Liver (tissue), 9 donors: Measurements from ENCODE around the gene FA2H. TPM values are rescaled to one million over a fixed set of nuclear protein-coding genes. Genes with fewer than 3 reads are reported as not detected.

Source experiments
- DNase-seq: peaks from one replicate; pipeline ENCODE4 v3.0.0-alpha.2; 2017; ENCODE audit warnings: low spot score
- H3K27ac ChIP-seq, 2 donors: one replicate each; pipeline ENCODE4 v1.7.0; 2013; ENCODE audit warnings: inconsistent platforms in 2 of 2, low read length in 2 of 2, control low read depth in 1 of 2, low read depth in 1 of 2, mild to moderate bottlenecking in 1 of 2
- H3K27me3 ChIP-seq, 4 donors: one replicate each; pipeline versions ENCODE4 v1.6.1 to v1.7.0; 2013; ENCODE audit warnings: low read length in 3 of 4, inconsistent platforms in 1 of 4, mild to moderate bottlenecking in 1 of 4, moderate library complexity in 1 of 4; ENCODE audit not compliant: control insufficient read depth in 4 of 4, insufficient read depth in 4 of 4
- H3K36me3 ChIP-seq, 4 donors: one replicate each; pipeline versions ENCODE4 v1.6.1 to v1.7.0; 2013; ENCODE audit warnings: low read length in 3 of 4, mild to moderate bottlenecking in 3 of 4, low read depth in 1 of 4, moderate library complexity in 1 of 4; ENCODE audit not compliant: control insufficient read depth in 4 of 4, insufficient read depth in 3 of 4
- H3K4me1 ChIP-seq, 4 donors: one replicate each; pipeline versions ENCODE4 v1.6.1 to v1.7.0; 2013; ENCODE audit warnings: low read length in 3 of 4, mild to moderate bottlenecking in 3 of 4, moderate library complexity in 1 of 4; ENCODE audit not compliant: control insufficient read depth in 4 of 4, insufficient read depth in 4 of 4
- H3K4me3 ChIP-seq, 3 donors: one replicate each; pipeline versions ENCODE4 v1.6.1 to v1.7.0; 2013; ENCODE audit warnings: low read length in 3 of 3, control low read depth in 1 of 3, low read depth in 1 of 3, mild to moderate bottlenecking in 1 of 3
- H3K9ac ChIP-seq, 2 donors: one replicate each; pipeline ENCODE4 v1.7.0; 2013; ENCODE audit warnings: low read length in 2 of 2, mild to moderate bottlenecking in 2 of 2, moderate library complexity in 2 of 2, control low read depth in 1 of 2, low read depth in 1 of 2
- H3K9me3 ChIP-seq, 4 donors: one replicate each; pipeline versions ENCODE4 v1.6.1 to v1.7.0; 2013; ENCODE audit warnings: low read length in 3 of 4; ENCODE audit not compliant: control insufficient read depth in 4 of 4
- CTCF ChIP-seq: fragments of 150-350 bp; IDR thresholded peaks from 2 replicates; pipeline ENCODE4 v1.5.1; 2017; ENCODE audit warnings: improper control_type of control experiment, low read depth, low read length; ENCODE audit not compliant: missing input control
- FOXA1 ChIP-seq: IDR thresholded peaks from 2 replicates; pipeline ENCODE4 v1.6.1; 2016; ENCODE audit warnings: antibody characterized with exemption
- FOXA2 ChIP-seq: IDR thresholded peaks from 2 replicates; pipeline ENCODE4 v1.6.1; 2016; ENCODE audit warnings: antibody characterized with exemption
- GABPA ChIP-seq, 2 donors: IDR thresholded peaks in 1 of 2; conservative IDR thresholded peaks in 1 of 2; 2 replicates each; pipeline ENCODE4 v1.6.1; 2016; ENCODE audit warnings: antibody characterized with exemption in 2 of 2, mild to moderate bottlenecking in 1 of 2, moderate library complexity in 1 of 2
- HNF4G ChIP-seq: IDR thresholded peaks from 2 replicates; pipeline ENCODE4 v1.6.1; 2016; ENCODE audit warnings: antibody characterized with exemption
- JUND ChIP-seq, 2 donors: IDR thresholded peaks; 2 replicates each; pipeline ENCODE4 v1.6.1; 2016; ENCODE audit warnings: antibody characterized with exemption in 2 of 2
- MAX ChIP-seq: IDR thresholded peaks from 2 replicates; pipeline ENCODE4 v1.6.1; 2016; ENCODE audit warnings: antibody characterized with exemption
- NR2F2 ChIP-seq: IDR thresholded peaks from 2 replicates; pipeline ENCODE4 v1.6.1; 2016; ENCODE audit warnings: antibody characterized with exemption
- REST ChIP-seq: IDR thresholded peaks from 2 replicates; pipeline ENCODE4 v1.6.1; 2016; ENCODE audit warnings: antibody characterized with exemption, mild to moderate bottlenecking
- RXRA ChIP-seq, 2 donors: IDR thresholded peaks; 2 replicates each; pipeline ENCODE4 v1.6.1; 2017 to 2018; ENCODE audit warnings: antibody characterized with exemption in 2 of 2, mild to moderate bottlenecking in 1 of 2
- SP1 ChIP-seq: IDR thresholded peaks from 2 replicates; pipeline ENCODE4 v1.6.1; 2018; ENCODE audit warnings: antibody characterized with exemption, mild to moderate bottlenecking
- TAF1 ChIP-seq: conservative IDR thresholded peaks from 2 replicates; pipeline ENCODE4 v1.6.1; 2016; ENCODE audit warnings: antibody characterized with exemption, mild to moderate bottlenecking
- YY1 ChIP-seq: IDR thresholded peaks from 2 replicates; pipeline ENCODE4 v1.6.1; 2016; ENCODE audit warnings: antibody characterized with exemption, mild to moderate bottlenecking
- WGBS: extraction: QIAGEN DNeasy Blood & Tissue Kit; methylation state at CpG from one replicate; pipeline ENCODE4 v1.1.7; 2013; 5-methylcytosine and 5-hydroxymethylcytosine counted together
- polyA plus RNA-seq, 2 donors: library from polyadenylated mRNA; stranded (reverse) in 1 of 2; unstranded in 1 of 2; fragments of 200-250 nt in 1 of 2; fragments of >200 nt in 1 of 2; fragmentation: Nextera tagmentation in 1 of 2; extraction: Ambion mirVana in 1 of 2; gene quantifications; one replicate each; pipeline versions ENCODE4 v1.2.1 to v1.2.3, GENCODE V29; 2013 to 2015
- total RNA-seq, 2 donors: library from RNA; depleted of rRNA; stranded (reverse); fragments of >200 nt; gene quantifications; one replicate each; pipeline ENCODE4 v1.2.3, GENCODE V29; 2014
- TF ChIP-seq, protein P1 (sequence below): IDR thresholded peaks from 2 replicates; pipeline ENCODE4 v1.6.1; 2016; ENCODE audit warnings: antibody characterized with exemption
- TF ChIP-seq, protein P2 (sequence below): IDR thresholded peaks from 2 replicates; pipeline ENCODE4 v1.6.1; 2016; ENCODE audit warnings: antibody characterized with exemption
- donor health status: healthy.
- donor health status: healthy.
- donor health status: healthy.
- donor health status: healthy.
- donor health status: healthy.

The FA2H gene
- total and polyA plus RNA-seq, 4 donors = 0.02 to 0.17 (median 0.14) TPM; not detected in 1

GRCh38 chr16:74748616-74749026 is 26.0 kb downstream of the FA2H start:
- 89% methylated on average over 19 of the region's 19 CpGs for WGBS
- H3K4me1 ChIP-seq = no peaks in the 10 kb centered on the region
- no peaks in the 10 kb centered on the region for H3K9me3 ChIP-seq
- H3K27me3 ChIP-seq = no peaks in the 10 kb centered on the region
- H3K36me3 ChIP-seq = no peaks in the 10 kb centered on the region
- DNase-seq = no peak
- no peak overlapping the region for H3K4me3 ChIP-seq
- TF ChIP-seq CTCF (no peak), HNF4G (no peak), GABPA (IDR thresholded peaks at IDR 0.05 in 1 of 2, conservative IDR thresholded peaks at IDR 0.05 in 1 of 2) (no peak), MAX (no peak), NR2F2 (no peak), JUND (IDR thresholded peaks at IDR 0.05) (no peak)
- TF ChIP-seq, protein P1, sequence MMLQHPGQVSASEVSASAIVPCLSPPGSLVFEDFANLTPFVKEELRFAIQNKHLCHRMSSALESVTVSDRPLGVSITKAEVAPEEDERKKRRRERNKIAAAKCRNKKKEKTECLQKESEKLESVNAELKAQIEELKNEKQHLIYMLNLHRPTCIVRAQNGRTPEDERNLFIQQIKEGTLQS = no peak
- H3K27ac ChIP-seq = no peak overlapping the region
- no peak overlapping the region for H3K9ac ChIP-seq

- H3K27me3 ChIP-seq = no peaks in the 10 kb centered on the region
- no peak overlapping the region for H3K4me3 ChIP-seq
- WGBS = 79% methylated on average over 32 of the region's 32 CpGs
- no peaks in the 10 kb centered on the region for H3K4me1 ChIP-seq
- H3K36me3 ChIP-seq = no peaks in the 10 kb centered on the region
- H3K27ac ChIP-seq = no peak overlapping the region
- H3K9me3 ChIP-seq = no peaks in the 10 kb centered on the region
- DNase-seq = no peak
- TF ChIP-seq GABPA (IDR thresholded peaks at IDR 0.05 in 1 of 2, conservative IDR thresholded peaks at IDR 0.05 in 1 of 2) = no peak
- TF ChIP-seq YY1 = no peak
- TF ChIP-seq, protein P1 = no peak
- no peak for TF ChIP-seq CTCF
- no peak for TF ChIP-seq JUND (IDR thresholded peaks at IDR 0.05)
- TF ChIP-seq, protein P2, sequence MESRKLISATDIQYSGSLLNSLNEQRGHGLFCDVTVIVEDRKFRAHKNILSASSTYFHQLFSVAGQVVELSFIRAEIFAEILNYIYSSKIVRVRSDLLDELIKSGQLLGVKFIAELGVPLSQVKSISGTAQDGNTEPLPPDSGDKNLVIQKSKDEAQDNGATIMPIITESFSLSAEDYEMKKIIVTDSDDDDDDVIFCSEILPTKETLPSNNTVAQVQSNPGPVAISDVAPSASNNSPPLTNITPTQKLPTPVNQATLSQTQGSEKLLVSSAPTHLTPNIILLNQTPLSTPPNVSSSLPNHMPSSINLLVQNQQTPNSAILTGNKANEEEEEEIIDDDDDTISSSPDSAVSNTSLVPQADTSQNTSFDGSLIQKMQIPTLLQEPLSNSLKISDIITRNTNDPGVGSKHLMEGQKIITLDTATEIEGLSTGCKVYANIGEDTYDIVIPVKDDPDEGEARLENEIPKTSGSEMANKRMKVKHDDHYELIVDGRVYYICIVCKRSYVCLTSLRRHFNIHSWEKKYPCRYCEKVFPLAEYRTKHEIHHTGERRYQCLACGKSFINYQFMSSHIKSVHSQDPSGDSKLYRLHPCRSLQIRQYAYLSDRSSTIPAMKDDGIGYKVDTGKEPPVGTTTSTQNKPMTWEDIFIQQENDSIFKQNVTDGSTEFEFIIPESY = no peak
- no peak for TF ChIP-seq FOXA2
- no peak for TF ChIP-seq NR2F2
- TF ChIP-seq TAF1 = no peak
- no peak for TF ChIP-seq REST
- TF ChIP-seq FOXA1 = no peak
- TF ChIP-seq HNF4G = no peak
- no peak for TF ChIP-seq MAX
- TF ChIP-seq RXRA (IDR thresholded peaks at IDR 0.05) = no peak
- TF ChIP-seq SP1 = no peak
- no peak overlapping the region for H3K9ac ChIP-seq
Observed at GRCh38 chr16:74747716-74748615, 26.7 kb downstream of the FA2H start.
